HG02610 (cell line): ENCODE results near the gene CPT1B.
"Not testable (repeated sequence)": the region's sequence is repeated elsewhere in the genome, so short reads cannot be mapped to it uniquely, and the experiment has no call there.

Source experiments
- ATAC-seq: cut with Tn5 transposase; IDR thresholded peaks from one replicate; pipeline ENCODE4 v1.9.1; 2021; ENCODE audit warnings: mild to moderate bottlenecking, moderate library complexity; ENCODE audit not compliant: unreplicated experiment

The CPT1B gene

GRCh38 chr22:50577987-50578775 lies at the start of gene CPT1B:
Gene CPT1B, minus strand, starts transcription at chr22:50578427. Its CDS starts 512 bp downstream, at chr22:50577915.
- no peak for ATAC-seq

GRCh38 chr22:50626850-50627641 lies 48.8 kb upstream of the CPT1B start:
- no peak for ATAC-seq

- no peak for ATAC-seq
Observed at GRCh38 chr22:50626314-50626849, 48.2 kb upstream of the CPT1B start.

GRCh38 chr22:50625568-50626313 lies 47.5 kb upstream of the CPT1B start:
- no peak for ATAC-seq

- no peak for ATAC-seq
Observed at GRCh38 chr22:50625131-50625567, 46.9 kb upstream of the CPT1B start.

- ATAC-seq: no peak
Observed at GRCh38 chr22:50624347-50625130, 46.3 kb upstream of the CPT1B start.

GRCh38 chr22:50622723-50623327 lies 44.6 kb upstream of the CPT1B start:
- no peak for ATAC-seq

- no peak for ATAC-seq
Observed at GRCh38 chr22:50621948-50622722, 43.9 kb upstream of the CPT1B start.

- no peak for ATAC-seq
Observed at GRCh38 chr22:50621356-50621880, 43.2 kb upstream of the CPT1B start.

- ATAC-seq: no peak
Observed at GRCh38 chr22:50620593-50621355, 42.5 kb upstream of the CPT1B start.

GRCh38 chr22:50614296-50614695 lies 36.1 kb upstream of the CPT1B start:
- not testable (repeated sequence) for ATAC-seq

- no peak for ATAC-seq
Observed at GRCh38 chr22:50613291-50613981, 35.2 kb upstream of the CPT1B start.

- no peak for ATAC-seq
Observed at GRCh38 chr22:50612528-50613221, 34.4 kb upstream of the CPT1B start.

- no peak for ATAC-seq
Observed at GRCh38 chr22:50612168-50612527, 33.9 kb upstream of the CPT1B start.

GRCh38 chr22:50611341-50612060 lies 33.3 kb upstream of the CPT1B start:
- no peak for ATAC-seq

- no peak for ATAC-seq
Observed at GRCh38 chr22:50610581-50610980, 32.4 kb upstream of the CPT1B start.
